Measurements from ENCODE around the gene ZNF526.
A peak's percentile ranks its signal among the peaks of the same experiment; 100 is the strongest.

The ZNF526 gene

GRCh38 chr19:42245231-42245630 lies 25.1 kb downstream of the ZNF526 start (continued):
- TF ChIP-seq TOX (CRISPR knock-in tag; IDR thresholded peaks at IDR 0.05; ENCODE audit: borderline replicate concordance) (no peak), GLIS3 (CRISPR knock-in tag; IDR thresholded peaks at IDR 0.05) (no peak), ISL1 (CRISPR knock-in tag; IDR thresholded peaks at IDR 0.05) (no peak), CREB5 (CRISPR knock-in tag; IDR thresholded peaks at IDR 0.05; ENCODE audit: low read depth) (no peak), ZNF8 (CRISPR knock-in tag; IDR thresholded peaks at IDR 0.05) (no peak), ZFP30 (CRISPR knock-in tag; IDR thresholded peaks at IDR 0.05) (no peak), BACH2 (CRISPR knock-in tag; IDR thresholded peaks at IDR 0.05; ENCODE audit: borderline replicate concordance) (no peak), ZC3H10 (CRISPR knock-in tag; IDR thresholded peaks at IDR 0.05) (no peak), OSR1 (CRISPR knock-in tag; IDR thresholded peaks at IDR 0.05) (no peak), ZNF70 (CRISPR knock-in tag; IDR thresholded peaks at IDR 0.05) (no peak)
- TF ChIP-seq, protein P1, sequence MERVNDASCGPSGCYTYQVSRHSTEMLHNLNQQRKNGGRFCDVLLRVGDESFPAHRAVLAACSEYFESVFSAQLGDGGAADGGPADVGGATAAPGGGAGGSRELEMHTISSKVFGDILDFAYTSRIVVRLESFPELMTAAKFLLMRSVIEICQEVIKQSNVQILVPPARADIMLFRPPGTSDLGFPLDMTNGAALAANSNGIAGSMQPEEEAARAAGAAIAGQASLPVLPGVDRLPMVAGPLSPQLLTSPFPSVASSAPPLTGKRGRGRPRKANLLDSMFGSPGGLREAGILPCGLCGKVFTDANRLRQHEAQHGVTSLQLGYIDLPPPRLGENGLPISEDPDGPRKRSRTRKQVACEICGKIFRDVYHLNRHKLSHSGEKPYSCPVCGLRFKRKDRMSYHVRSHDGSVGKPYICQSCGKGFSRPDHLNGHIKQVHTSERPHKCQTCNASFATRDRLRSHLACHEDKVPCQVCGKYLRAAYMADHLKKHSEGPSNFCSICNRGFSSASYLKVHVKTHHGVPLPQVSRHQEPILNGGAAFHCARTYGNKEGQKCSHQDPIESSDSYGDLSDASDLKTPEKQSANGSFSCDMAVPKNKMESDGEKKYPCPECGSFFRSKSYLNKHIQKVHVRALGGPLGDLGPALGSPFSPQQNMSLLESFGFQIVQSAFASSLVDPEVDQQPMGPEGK (CRISPR knock-in tag; IDR thresholded peaks at IDR 0.05; ENCODE audit: borderline replicate concordance), result no peak

DNA sequence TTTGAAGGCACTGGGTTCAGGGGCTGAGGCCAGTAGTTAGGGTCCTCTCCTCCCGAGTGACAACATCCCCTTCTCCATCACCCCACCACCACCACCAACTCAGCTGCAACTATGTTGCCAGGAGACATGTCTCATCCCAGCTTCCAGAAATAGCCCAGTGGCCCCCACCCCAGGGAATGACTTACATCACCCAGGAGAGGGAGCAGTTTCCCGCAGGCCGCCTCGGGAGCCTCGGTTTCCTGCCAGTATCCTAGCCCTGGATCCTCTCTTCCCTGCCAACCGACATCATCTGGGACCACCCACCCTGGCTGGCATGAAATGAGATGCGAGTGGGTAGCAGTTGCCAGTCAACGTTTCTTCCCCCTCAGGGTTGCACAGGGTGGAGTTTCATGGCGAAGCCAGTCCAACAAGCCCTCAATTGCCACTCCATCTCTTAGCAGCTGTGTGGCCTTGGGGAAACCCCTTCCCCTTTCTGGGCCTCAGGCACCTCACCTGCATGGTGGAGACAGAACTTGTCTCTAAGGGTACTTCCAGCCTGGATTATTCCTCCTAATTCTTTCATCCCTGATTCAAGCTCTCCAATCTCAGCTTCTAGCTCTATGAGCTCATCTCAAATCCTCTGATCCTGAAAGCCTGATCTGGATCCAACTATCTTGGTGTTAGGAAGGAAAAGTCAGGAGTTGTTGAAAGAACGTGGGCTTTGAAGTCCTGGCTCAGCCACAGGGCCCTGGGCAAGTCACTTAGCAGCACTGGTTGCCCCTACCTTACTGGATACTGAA lies 26.2 kb downstream of the ZNF526 start:
- ATAC-seq, result peak; percentile 4; the same call in 2 of the 3 replicates
- TF ChIP-seq, protein P1 (CRISPR knock-in tag; IDR thresholded peaks at IDR 0.05; ENCODE audit: borderline replicate concordance), result peak; percentile 61; the same call in 1 of the 2 replicates
- TF ChIP-seq ZFP3 (CRISPR knock-in tag; IDR thresholded peaks at IDR 0.05), result no peak

- no peak for TF ChIP-seq TCF4 (CRISPR knock-in tag; IDR thresholded peaks at IDR 0.05; ENCODE audit: borderline replicate concordance)
- 0 out of 2 replicates have a peak, but pooled peaks have one; percentile 12 for TF ChIP-seq GLIS3 (CRISPR knock-in tag; IDR thresholded peaks at IDR 0.05)
- TF ChIP-seq RARB (CRISPR knock-in tag; IDR thresholded peaks at IDR 0.05), result no peak
- TF ChIP-seq TSHZ2 (CRISPR knock-in tag; IDR thresholded peaks at IDR 0.05), result no peak
- TF ChIP-seq TOX (CRISPR knock-in tag; IDR thresholded peaks at IDR 0.05; ENCODE audit: borderline replicate concordance), result no peak
- TF ChIP-seq CREB5 (CRISPR knock-in tag; IDR thresholded peaks at IDR 0.05; ENCODE audit: low read depth), result no peak
- ATAC-seq, result no peak
These were observed 27.0 kb downstream of the ZNF526 start for GRCh38 chr19:42246922-42247639.

- ATAC-seq, result no peak
- TF ChIP-seq TCF4 (CRISPR knock-in tag; IDR thresholded peaks at IDR 0.05; ENCODE audit: borderline replicate concordance), result no peak
- TF ChIP-seq, protein P2, sequence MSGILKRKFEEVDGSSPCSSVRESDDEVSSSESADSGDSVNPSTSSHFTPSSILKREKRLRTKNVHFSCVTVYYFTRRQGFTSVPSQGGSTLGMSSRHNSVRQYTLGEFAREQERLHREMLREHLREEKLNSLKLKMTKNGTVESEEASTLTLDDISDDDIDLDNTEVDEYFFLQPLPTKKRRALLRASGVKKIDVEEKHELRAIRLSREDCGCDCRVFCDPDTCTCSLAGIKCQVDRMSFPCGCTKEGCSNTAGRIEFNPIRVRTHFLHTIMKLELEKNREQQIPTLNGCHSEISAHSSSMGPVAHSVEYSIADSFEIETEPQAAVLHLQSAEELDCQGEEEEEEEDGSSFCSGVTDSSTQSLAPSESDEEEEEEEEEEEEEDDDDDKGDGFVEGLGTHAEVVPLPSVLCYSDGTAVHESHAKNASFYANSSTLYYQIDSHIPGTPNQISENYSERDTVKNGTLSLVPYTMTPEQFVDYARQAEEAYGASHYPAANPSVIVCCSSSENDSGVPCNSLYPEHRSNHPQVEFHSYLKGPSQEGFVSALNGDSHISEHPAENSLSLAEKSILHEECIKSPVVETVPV (CRISPR knock-in tag; IDR thresholded peaks at IDR 0.05), result no peak
- no peak for TF ChIP-seq ZNF70 (CRISPR knock-in tag; IDR thresholded peaks at IDR 0.05)
- no peak for TF ChIP-seq SNAI2 (CRISPR knock-in tag; IDR thresholded peaks at IDR 0.05)
- TF ChIP-seq ZNF565 (CRISPR knock-in tag; conservative IDR thresholded peaks at IDR 0.05; ENCODE audit: low read depth), result no peak
- no peak for TF ChIP-seq CSDC2 (CRISPR knock-in tag; IDR thresholded peaks at IDR 0.05)
- TF ChIP-seq OSR1 (CRISPR knock-in tag; IDR thresholded peaks at IDR 0.05), result no peak
- TF ChIP-seq RARB (CRISPR knock-in tag; IDR thresholded peaks at IDR 0.05), result no peak
- no peak for TF ChIP-seq ZFP3 (CRISPR knock-in tag; IDR thresholded peaks at IDR 0.05)
- no peak for TF ChIP-seq CREB5 (CRISPR knock-in tag; IDR thresholded peaks at IDR 0.05; ENCODE audit: low read depth)
- TF ChIP-seq TOX (CRISPR knock-in tag; IDR thresholded peaks at IDR 0.05; ENCODE audit: borderline replicate concordance), result no peak
These were observed 27.6 kb downstream of the ZNF526 start for GRCh38 chr19:42247640-42248199.

Measured in SK-N-SH treated with all-trans-retinoic acid at 6 μM for 48 hours (cell line).